PC-9 (cell line): ENCODE measurements around the gene RAB36. TPM values are rescaled to one million over a fixed set of nuclear protein-coding genes. Genes with fewer than 3 reads are reported as not detected.

Experiments used
- BruUV-seq: library from RNA; stranded (reverse); fragments of 400-500 nt; replicated peaks from 2 replicates; lab custom pipeline; 2021; lab: Mats Ljungman, UMichigan
- CTCF ChIA-PET: fragments of 300-600 bp; sonication (Branson Sonifier 250); formaldehyde crosslinking; loops from one replicate; lab custom pipeline; 2022; ENCODE audit warnings: antibody characterized with exemption; lab: Charles Lee
- POLR2A ChIA-PET: fragments of 300-600 bp; sonication (Branson Sonifier 250); formaldehyde crosslinking; loops from one replicate; lab custom pipeline; 2022; ENCODE audit warnings: antibody characterized with exemption; ENCODE audit not compliant: unreplicated experiment; lab: Charles Lee
- DNase-seq, 2 experiments: peaks; one replicate each; pipeline versions ENCODE4 v3.0.0 to v3.0.0-alpha.2; 2015 to 2022; ENCODE audit warnings: mixed read lengths in 1 of 2
- H2AFZ ChIP-seq: fragments of 200-600 bp; sonication (generic); 2 replicates; pipeline ENCODE4 v1.8.1; 2017; ENCODE audit warnings: antibody characterized with exemption
- H3F3A ChIP-seq: fragments of 200-600 bp; sonication (generic); 2 replicates; pipeline ENCODE4 v1.8.1; 2017; ENCODE audit warnings: antibody characterized with exemption, mild to moderate bottlenecking, low read depth; ENCODE audit not compliant: insufficient read depth
- H3K27ac ChIP-seq: fragments of 200-600 bp; sonication (generic); 2 replicates; pipeline ENCODE4 v1.6.1; 2016; ENCODE audit warnings: mixed run types
- H3K27me3 ChIP-seq: fragments of 200-600 bp; sonication (generic); 2 replicates; pipeline ENCODE4 v1.6.1; 2016; ENCODE audit warnings: low read depth, mixed run types; ENCODE audit not compliant: insufficient read depth
- H3K36me3 ChIP-seq: fragments of 200-600 bp; sonication (generic); 2 replicates; pipeline ENCODE4 v1.6.1; 2016; ENCODE audit warnings: low read depth, mixed run types
- H3K4me1 ChIP-seq: fragments of 200-600 bp; sonication (generic); replicated peaks from 2 replicates; pipeline ENCODE4 v1.6.1; 2016; ENCODE audit warnings: mixed run types; ENCODE audit not compliant: insufficient read depth
- H3K4me2 ChIP-seq: fragments of 200-600 bp; sonication (generic); 2 replicates; pipeline ENCODE4 v1.6.1; 2017; ENCODE audit warnings: mixed run types
- H3K4me3 ChIP-seq: fragments of 200-600 bp; sonication (generic); 2 replicates; pipeline ENCODE4 v1.6.1; 2016; ENCODE audit warnings: mixed run types
- H3K79me2 ChIP-seq: fragments of 200-600 bp; sonication (generic); 2 replicates; pipeline ENCODE4 v1.6.1; 2017; ENCODE audit warnings: low read depth, mixed run types
- H3K9me2 ChIP-seq: fragments of 200-600 bp; sonication (generic); 2 replicates; pipeline ENCODE4 v1.8.1; 2017; ENCODE audit warnings: mild to moderate bottlenecking; ENCODE audit not compliant: insufficient read depth
- H3K9me3 ChIP-seq: fragments of 200-600 bp; sonication (generic); 2 replicates; pipeline ENCODE4 v1.8.1; 2016; ENCODE audit warnings: low read depth; ENCODE audit not compliant: insufficient read depth
- H4K20me1 ChIP-seq: fragments of 200-600 bp; sonication (generic); 2 replicates; pipeline ENCODE4 v1.8.1; 2017; ENCODE audit not compliant: insufficient read depth
- CTCF ChIP-seq: fragments of 200-600 bp; sonication (generic); conservative IDR thresholded peaks from 2 replicates; pipeline ENCODE4 v1.6.1; 2017; ENCODE audit warnings: mixed run types, antibody characterized with exemption, mild to moderate bottlenecking, moderate library complexity
- EZH2 ChIP-seq: fragments of 200-600 bp; sonication (generic); IDR thresholded peaks from 2 replicates; pipeline ENCODE4 v1.8.0; 2017; ENCODE audit warnings: antibody characterized with exemption, low read depth
- intact Hi-C: fragments of 100-400 bp; cut with micrococcal nuclease; formaldehyde crosslinking; loops from one replicate; pipeline ENCODE4 v1.10.0; 2022; ENCODE audit not compliant: unreplicated experiment
- total RNA-seq: library from RNA; stranded (reverse); gene quantifications from 2 replicates; pipeline ENCODE4 v1.2.3, GENCODE V29; 2021

The RAB36 gene
- total RNA-seq, 1 experiment from 2014 or later: 6.8 TPM

- DNase-seq: no peak
- CTCF ChIA-PET: no interaction called here
These were observed 48.0 kb downstream of the RAB36 start for GRCh38 chr22:23193196-23193827.

DNA sequence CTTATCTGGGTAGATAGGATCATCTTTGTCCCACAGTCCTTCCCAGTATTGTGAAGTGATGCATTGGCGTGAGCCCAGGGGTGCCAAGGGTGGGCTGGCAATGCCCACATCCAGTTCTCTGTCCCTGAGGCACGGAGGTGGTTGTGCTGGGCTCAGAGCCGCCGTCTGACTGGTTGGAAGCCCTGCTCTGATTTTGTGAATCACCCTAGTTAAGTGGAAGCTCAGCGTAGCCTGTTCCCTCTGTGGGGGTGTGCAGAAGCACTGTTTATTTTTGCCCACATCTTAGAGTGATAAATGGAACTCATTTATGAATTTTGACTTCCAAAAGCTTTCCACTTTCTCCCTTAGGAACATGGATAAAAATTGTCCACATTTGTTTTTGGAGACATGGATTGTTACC is 48.6 kb downstream of the RAB36 start:
- POLR2A ChIA-PET: no interaction called here
- H3K4me2 ChIP-seq: no peak overlapping the region

More at GRCh38 chr22:23193196-23193827, 48.0 kb downstream of the RAB36 start:
- BruUV-seq: no TSS peak
- H3K36me3 ChIP-seq: no peaks in the 10 kb centered on the region
- H3K79me2 ChIP-seq: peaks cover 96% of the 10 kb centered on the region
- peaks cover 36% of the 10 kb centered on the region for H4K20me1 ChIP-seq
- H3K9me3 ChIP-seq: no peaks in the 10 kb centered on the region
- peaks cover 19% of the 10 kb centered on the region for H3K4me1 ChIP-seq
- H3K27ac ChIP-seq: no peak overlapping the region
- no peak overlapping the region for H3K4me3 ChIP-seq
- H3K4me2 ChIP-seq: no peak overlapping the region
- H3K27me3 ChIP-seq: no peaks in the 10 kb centered on the region
- intact Hi-C loops: no loop called here
- H3F3A ChIP-seq: no peaks in the 10 kb centered on the region
- no peak for TF ChIP-seq EZH2
- TF ChIP-seq CTCF: no peak
- no peak overlapping the region for H2AFZ ChIP-seq
- H3K9me2 ChIP-seq: no peaks in the 10 kb centered on the region
- POLR2A ChIA-PET: no interaction called here

GRCh38 chr22:23196165-23196564 is 50.9 kb downstream of the RAB36 start:
- BruUV-seq: no TSS peak

More for the DNA sequence above, 48.6 kb downstream of the RAB36 start:
- Histone ChIP-seq H2AFZ (no peak overlapping the region), H3K9me3 (no peaks in the 10 kb centered on the region), H3K4me1 (peaks cover 19% of the 10 kb centered on the region), H3F3A (no peaks in the 10 kb centered on the region), H3K9me2 (no peaks in the 10 kb centered on the region), H3K27me3 (no peaks in the 10 kb centered on the region), H3K79me2 (peaks cover 96% of the 10 kb centered on the region), H3K36me3 (no peaks in the 10 kb centered on the region), H4K20me1 (peaks cover 41% of the 10 kb centered on the region), H3K4me3 (no peak overlapping the region), H3K27ac (no peak overlapping the region)
- DNase-seq: no peak
- CTCF ChIA-PET: no interaction called here
- TF ChIP-seq CTCF: no peak
- no TSS peak for BruUV-seq
- intact Hi-C loops: no loop called here

More at GRCh38 chr22:23196165-23196564, 50.9 kb downstream of the RAB36 start:
- peaks cover 19% of the 10 kb centered on the region for H3K4me1 ChIP-seq
- intact Hi-C loops: no loop called here
- H3K4me2 ChIP-seq: no peak overlapping the region
- ChIA-PET POLR2A (interaction anchor here (0.8 kb wide), 1 partner anchor 33 kb away, joined by 9 read pairs; no protein-coding TSS in a partner anchor), CTCF (no interaction called here)
- H3K27me3 ChIP-seq: no peaks in the 10 kb centered on the region
- H3K27ac ChIP-seq: no peak overlapping the region
- no peaks in the 10 kb centered on the region for H3F3A ChIP-seq
- H3K4me3 ChIP-seq: no peak overlapping the region
- TF ChIP-seq CTCF: no peak
- TF ChIP-seq EZH2: no peak
- H2AFZ ChIP-seq: no peak overlapping the region
- H3K9me3 ChIP-seq: no peaks in the 10 kb centered on the region
- no peaks in the 10 kb centered on the region for H3K36me3 ChIP-seq
- DNase-seq: no peak
- no peaks in the 10 kb centered on the region for H3K9me2 ChIP-seq
- H3K79me2 ChIP-seq: peaks cover 94% of the 10 kb centered on the region
- peaks cover 55% of the 10 kb centered on the region for H4K20me1 ChIP-seq
